Sigmoid colon (tissue), 3 donors: ENCODE data around the gene CHCHD6.

ENCODE experiments used
- CTCF ChIP-seq, 4 experiments: fragments of 450-650 bp in 3 of 4; fragments of 200-600 bp in 1 of 4; IDR thresholded peaks; one replicate each; pipeline ENCODE4 v1.5.1; 2016 to 2019; ENCODE audit warnings: antibody characterized with exemption in 4 of 4, mild to moderate bottlenecking in 3 of 4, moderate library complexity in 2 of 4
- POLR2A ChIP-seq, 2 donors: fragments of 450-650 bp; IDR thresholded peaks; one replicate each; pipeline ENCODE4 v1.6.1; 2016; ENCODE audit warnings: antibody characterized with exemption in 2 of 2, mild to moderate bottlenecking in 2 of 2, moderate library complexity in 2 of 2

GRCh38 chr3:126956361-126956760, 252.3 kb downstream of the CHCHD6 start:
- TF ChIP-seq CTCF (IDR thresholded peaks at IDR 0.05) = no peak
- TF ChIP-seq POLR2A (IDR thresholded peaks at IDR 0.05) = no peak
